Activated naive CD4-positive, alpha-beta T cell (primary cell): Measurements from ENCODE around the gene RNF115.
A peak's percentile ranks its signal among the peaks of the same experiment; 100 is the strongest.
"Not testable (repeated sequence)": the region's sequence is repeated elsewhere in the genome, so short reads cannot be mapped to it uniquely, and the experiment has no call there.

ENCODE experiments used
- DNase-seq, 4 experiments: peaks; one replicate each; lab custom pipeline; 2025; lab: John Stamatoyannopoulos, UW

Gene RNF115

GRCh38 chr1:145823565-145824498 lies at the start of gene RNF115, which contains the start of gene POLR3C:
TSS of gene RNF115 (minus strand) at chr1:145824095. CDS start at chr1:145823873, 222 bp downstream.
TSS of gene POLR3C (plus strand) at chr1:145824200. CDS start at chr1:145825777, 1,577 bp downstream.
- DNase-seq, result peak; percentile 47 to 81 (median 68)

- peak in 1 of 4 experiments; percentile 29 for DNase-seq
Measured at GRCh38 chr1:145871994-145872924, 48.4 kb upstream of the RNF115 start.

GRCh38 chr1:145868232-145868631 lies 44.3 kb upstream of the RNF115 start:
- no peak for DNase-seq

- no peak for DNase-seq
Measured at GRCh38 chr1:145863282-145864018, 39.6 kb upstream of the RNF115 start.

- peak in 3 of 4 experiments; percentile 28 to 60 (median 41) for DNase-seq
Measured at GRCh38 chr1:145859491-145860023, 35.7 kb upstream of the RNF115 start.

GRCh38 chr1:145858901-145859490 lies 35.1 kb upstream of the RNF115 start, which contains the start of gene PIAS3:
TSS of gene PIAS3 (minus strand) at chr1:145859081. CDS start at chr1:145858990, 91 bp downstream.
- DNase-seq, result peak; percentile 46 to 76 (median 56)

- DNase-seq, result peak in 2 of 4 experiments; percentile 41 to 76
Measured at GRCh38 chr1:145858238-145858900, 34.5 kb upstream of the RNF115 start.

- no peak for DNase-seq
Measured at GRCh38 chr1:145857170-145857569, 33.3 kb upstream of the RNF115 start.

GRCh38 chr1:145855426-145855948 lies 31.6 kb upstream of the RNF115 start:
- DNase-seq, result no peak

GRCh38 chr1:145849356-145850160 lies 25.7 kb upstream of the RNF115 start:
- DNase-seq, result no peak

GRCh38 chr1:145847827-145848226 lies 23.9 kb upstream of the RNF115 start:
- no peak for DNase-seq

GRCh38 chr1:145846201-145846612 lies 22.3 kb upstream of the RNF115 start:
- no peak for DNase-seq

- peak; percentile 54 to 74 (median 64) for DNase-seq
Measured at GRCh38 chr1:145845514-145846161, 21.7 kb upstream of the RNF115 start, which contains the start of gene NUDT17. TSS of gene NUDT17 (plus strand) at chr1:145845630. CDS start at chr1:145845641, 11 bp downstream.

- no peak for DNase-seq
Measured at GRCh38 chr1:145845144-145845513, 21.2 kb upstream of the RNF115 start.

- DNase-seq, result no peak
Measured at GRCh38 chr1:145843031-145843430, 19.1 kb upstream of the RNF115 start.

GRCh38 chr1:145837656-145838055 lies 13.8 kb upstream of the RNF115 start:
- DNase-seq, result no peak

- DNase-seq, result not testable (repeated sequence)
Measured at GRCh38 chr1:145830810-145831209, 6.9 kb upstream of the RNF115 start.

- DNase-seq, result no peak
Measured at GRCh38 chr1:145828367-145829026, 4.6 kb upstream of the RNF115 start.
